Midbrain (tissue), 1 donor: ENCODE data around the gene CHST8.
A peak's percentile ranks its signal among the peaks of the same experiment; 100 is the strongest.
"Not testable (repeated sequence)": the region's sequence is repeated elsewhere in the genome, so short reads cannot be mapped to it uniquely, and the experiment has no call there.

ENCODE experiments used
- DNase-seq: peaks from one replicate; lab custom pipeline; 2025; lab: John Stamatoyannopoulos, UW

CHST8 gene

DNA sequence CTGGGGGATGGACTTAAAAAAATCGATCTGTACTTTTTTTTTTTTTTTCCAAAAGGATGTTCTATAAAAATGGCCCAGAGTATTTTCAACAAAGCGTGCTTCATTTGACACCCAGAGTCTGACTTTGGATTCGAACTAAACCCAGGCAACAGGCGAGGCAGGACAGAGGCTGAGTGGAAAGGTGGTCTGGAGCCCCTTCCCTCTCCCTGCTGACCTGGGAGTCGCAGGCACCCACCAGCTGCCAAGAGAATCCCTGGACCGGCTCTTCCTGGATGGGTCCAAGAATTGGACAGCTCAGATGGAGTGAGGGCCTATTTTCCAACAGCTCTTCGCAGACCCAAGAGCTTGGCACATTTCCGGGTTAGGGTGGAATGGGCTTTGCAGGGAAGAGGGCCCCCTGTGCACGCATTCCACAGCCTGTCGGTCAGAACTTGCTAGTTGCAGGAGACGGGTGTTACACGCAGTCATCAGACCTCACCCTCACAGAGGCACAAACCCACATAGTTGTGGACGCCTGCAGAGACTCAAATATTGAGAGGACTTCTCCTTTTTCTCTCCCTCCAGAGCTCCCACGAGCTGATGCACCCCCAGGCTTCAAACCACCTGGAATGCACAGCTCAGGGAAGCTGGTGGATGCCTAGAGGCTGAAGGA, 190.1 kb downstream of the CHST8 start:
- no peak for DNase-seq

DNA sequence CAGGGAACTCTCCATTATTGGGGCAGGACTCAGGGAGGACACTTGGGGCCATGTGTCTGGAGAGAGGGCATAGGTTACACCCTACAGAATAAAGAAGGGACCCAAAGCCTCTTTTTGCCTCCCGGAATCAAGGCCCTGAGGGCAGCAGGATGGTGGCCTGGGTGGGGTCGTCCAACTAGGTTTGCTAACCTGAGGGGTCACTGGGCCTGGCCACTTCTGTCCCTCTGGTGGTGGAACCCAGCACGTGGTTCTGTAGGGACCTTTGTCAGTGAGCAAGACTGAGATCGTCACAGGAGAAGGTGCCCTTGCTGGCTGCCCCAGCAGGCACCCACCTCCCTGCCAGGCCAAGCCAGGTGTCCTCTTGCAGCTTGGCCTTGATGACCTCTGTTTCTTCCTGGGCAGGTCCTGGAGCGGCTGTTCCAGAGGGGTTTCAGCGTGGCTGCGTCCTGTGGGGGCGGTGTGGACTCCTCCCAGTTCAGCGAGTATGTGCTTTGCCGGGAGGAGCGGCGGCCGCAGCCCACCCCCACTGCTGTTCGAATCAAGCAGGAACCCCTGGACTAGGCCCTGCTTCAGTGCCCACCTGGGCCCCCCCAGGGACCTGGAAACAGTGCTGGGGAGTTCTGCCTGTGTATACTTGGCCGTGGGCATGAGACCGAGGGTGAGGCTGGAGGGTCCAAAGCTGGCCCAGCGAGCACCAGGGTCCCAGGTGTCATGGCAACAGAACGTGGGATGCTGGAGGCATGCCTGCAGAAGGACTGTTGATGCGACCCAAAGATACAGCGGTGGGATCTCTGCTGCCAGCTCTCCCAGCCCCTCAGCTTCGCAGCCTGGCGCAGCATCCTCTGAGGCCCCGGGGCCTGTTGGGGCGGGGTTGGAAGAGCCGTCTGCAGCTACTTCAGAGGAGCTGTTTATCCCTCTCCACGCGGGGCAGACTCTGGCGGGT, 190.9 kb downstream of the CHST8 start:
- no peak for DNase-seq

DNA sequence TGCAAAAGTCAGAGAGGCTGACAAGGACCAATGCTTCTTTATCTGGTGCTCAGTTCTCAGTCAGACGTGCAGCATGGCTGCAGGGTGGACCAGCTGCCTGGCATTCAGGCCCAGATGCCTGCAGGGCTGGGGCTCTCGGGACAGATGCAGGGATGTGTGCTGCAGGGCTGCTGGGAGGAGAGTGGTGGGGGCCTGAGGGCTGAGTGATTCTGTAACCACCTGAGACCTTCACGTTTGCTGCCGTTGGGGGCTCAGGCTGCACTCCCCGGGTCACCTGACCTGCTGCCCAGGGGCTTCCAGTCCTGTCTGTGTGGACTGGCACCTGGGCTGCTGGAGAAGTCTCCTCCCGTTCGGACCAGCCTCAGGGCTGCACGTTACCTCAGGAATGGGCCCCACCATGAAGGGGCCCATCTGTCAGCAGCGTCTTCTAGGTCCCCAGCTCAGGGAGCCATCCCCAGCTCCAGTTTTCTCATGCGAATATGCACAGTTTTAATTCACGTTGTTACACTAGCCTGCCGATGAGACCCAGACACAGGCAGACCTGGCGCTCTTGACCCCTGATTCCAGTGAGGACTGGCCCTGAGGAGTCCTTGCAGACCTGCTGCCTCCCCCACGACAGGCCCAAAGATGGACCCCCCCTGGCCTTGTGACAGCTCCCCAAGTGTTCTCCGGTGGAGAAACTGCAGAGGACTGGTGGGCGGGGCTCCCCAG, 191.8 kb downstream of the CHST8 start:
- no peak for DNase-seq

DNA sequence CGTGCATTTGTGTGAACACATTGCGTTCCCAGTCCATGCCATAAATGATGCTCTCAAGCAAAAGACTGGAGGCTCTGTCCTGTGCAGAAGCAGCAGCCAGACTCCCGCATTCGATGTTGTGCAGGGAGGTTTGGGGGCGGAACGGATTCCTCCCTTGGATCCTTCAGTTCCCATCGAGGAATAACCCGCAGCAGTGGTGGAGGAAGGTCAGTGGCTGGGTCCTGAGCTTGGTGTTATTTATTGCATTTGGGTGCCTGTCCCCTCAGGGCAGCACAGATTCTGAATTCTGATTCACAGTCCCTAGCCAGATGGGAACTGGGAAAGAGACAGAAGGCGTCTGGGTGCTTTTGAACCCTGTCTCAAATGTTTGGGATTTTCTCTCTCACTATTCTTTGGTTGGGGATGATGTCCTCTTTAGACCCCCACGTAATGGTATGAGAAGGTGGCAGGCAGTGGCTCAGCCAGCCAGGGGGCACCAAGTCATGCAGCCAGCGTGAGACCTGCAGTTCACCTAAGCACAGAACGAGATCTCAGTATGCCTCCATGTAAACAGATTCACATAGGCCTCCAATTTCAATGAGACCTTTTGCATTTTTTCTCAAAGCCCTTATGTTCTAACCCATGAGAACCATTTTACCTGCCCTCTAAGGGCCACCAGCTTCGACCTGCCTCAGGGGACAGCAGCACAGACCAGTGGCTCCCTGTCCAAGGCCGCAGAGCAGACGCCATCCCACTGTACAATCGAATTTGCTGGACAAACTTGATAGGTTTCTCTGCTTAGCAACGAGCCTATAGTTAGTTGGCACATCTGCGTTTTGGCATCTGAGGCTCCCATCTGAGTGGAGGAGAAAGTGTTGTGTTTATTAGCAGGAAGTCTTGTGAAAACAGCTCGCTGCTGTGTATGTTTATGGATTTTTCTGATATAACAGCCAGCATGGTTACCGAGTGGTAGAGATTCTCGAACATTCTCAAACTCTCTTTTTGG, 192.7 kb downstream of the CHST8 start:
- DNase-seq, result no peak

DNA sequence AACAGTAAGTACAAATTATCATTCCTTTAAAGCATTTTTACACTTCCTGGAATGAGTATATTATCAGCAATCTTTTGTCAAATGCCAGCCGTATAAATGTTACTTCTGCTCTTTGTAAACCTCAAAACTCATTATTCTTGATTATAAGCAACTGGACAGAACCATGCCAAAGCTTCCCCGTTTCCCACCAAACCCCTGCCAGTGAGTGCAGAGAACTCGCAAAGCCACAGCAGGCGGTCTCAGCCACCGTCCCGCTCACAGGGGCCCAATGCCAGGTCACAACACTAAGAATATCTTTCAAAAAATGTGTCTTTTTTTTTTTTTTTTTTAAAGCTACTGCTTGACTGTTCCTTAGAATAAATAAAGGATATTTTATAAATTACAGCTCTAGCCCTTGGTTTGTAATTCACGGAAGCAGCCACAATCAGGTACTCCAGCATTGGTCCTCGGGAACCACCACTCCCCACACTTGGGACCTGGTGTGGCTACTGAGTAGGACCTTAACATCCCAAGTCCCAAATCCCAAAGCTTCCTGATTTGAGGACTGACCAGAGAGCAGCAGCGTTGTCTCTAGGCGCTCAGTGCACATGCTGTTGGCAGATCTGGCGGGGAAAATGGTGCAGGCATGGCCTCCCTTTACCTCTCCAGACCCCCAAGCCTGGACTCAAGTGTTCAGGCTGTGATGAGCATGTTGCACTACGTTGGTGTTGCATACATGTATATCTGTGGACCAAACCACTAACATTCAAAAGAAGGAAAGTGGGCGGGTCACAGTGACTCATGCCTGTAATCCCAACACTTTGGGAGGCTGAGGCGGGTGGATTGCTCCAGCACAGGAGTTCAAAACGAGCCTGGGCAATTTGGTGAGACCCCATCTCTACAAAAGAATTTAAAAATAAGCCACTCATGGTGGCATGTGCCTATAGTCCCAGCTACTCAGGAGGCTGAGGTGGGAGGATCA, 193.9 kb downstream of the CHST8 start:
- no peak for DNase-seq

DNA sequence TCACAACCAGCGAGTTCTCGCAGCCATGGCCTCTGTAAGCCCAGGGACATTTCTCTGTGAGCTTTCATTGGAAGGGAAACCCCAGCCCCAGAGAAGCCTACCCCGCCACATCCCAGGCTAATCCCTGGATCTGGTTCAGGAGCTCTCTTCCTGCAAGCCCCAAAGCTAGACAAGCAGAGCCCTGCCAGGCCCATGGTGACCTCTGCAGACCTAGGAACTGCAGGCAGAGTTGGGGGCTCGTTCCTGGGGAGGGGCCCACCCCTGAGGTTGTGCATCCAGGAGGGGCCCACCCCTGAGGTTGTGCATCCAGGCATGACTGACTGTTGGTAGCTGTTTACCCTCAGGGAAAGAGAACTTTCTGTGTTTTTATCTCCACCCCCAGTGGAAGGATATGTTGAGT, 196.7 kb downstream of the CHST8 start:
- no peak for DNase-seq

DNA sequence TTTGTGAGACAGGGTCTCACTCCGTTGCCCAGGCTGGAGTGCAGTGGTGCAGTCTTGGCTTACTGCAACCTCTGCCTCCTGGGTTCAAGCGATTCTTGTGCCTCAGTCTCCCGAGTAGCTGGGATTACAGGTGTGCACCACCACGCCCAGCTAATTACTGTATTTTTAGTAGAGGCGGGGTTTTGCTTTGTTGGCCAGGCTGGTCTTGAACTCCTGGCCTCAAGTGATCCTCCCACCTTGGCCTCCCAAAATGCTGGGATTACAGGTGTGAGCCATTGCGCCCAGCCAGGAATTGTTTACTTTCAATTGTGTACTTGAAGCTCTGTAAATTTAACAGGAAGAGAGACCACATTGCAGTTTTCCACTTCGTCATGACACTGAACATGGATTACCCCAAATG, 197.3 kb downstream of the CHST8 start:
- not testable (repeated sequence) for DNase-seq

DNA sequence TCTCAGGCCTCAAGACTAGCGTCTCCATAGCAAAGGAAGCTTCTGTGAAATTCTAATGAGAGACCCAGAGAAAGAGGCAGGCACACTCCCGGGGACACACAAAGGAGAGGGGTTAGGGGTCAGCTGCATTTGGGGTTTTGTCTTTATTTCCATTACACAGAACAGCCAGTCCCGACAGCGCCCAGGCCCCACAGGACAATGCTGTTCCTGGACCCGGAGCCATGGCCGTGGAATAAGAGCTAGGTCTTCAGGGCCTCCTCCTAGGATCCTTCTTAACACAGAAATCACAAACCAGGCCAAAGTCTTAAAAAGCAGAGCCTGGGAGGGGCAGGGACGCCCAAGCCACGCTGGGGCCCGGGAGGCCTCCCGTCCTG, 197.7 kb downstream of the CHST8 start:
- DNase-seq, result peak; percentile 25

DNA sequence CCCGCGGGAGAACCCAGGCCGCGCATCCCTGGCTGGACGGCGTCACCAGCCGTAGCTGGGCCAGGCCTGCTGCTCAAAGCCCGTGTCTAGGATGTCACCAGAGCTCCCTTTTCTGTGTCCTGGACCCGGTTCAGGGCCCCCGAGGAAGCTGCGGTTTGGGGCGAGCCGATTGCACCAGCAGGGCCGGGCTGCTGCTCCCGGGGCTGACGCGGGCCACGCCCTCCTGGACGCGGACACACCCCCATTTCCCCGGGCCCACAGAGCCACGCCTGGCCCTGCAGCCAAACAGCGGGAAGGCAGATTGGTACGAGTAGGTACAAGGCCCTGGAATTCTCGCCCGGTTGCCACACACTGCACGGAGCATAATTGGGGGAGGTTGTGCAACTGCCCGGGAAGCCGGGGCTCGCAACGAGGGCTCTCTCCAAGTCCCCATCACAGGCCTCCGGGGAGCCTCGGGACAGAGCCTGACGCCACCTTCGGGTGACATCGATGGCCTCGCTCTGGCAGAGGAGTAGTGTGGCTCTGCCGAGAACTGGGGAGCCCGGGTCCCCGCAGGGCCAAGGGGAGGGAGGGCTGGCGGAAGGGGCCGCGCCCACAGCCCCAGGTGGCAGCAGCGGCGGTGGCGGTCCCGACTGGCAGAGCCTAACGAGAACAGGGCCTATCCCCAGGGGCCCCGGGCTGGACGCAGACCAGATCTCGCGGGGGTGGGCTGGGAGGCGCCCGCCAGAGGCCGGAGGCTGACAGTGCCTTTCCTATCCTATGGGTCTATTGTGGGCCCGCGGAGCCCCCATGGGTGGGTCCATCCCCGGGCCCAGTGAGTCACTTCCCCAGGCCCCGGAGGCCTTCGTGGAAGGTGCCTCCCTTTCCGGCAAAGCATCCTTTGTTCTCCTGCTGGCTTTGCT, 198.4 kb downstream of the CHST8 start:
- DNase-seq, result peak; percentile 22

DNA sequence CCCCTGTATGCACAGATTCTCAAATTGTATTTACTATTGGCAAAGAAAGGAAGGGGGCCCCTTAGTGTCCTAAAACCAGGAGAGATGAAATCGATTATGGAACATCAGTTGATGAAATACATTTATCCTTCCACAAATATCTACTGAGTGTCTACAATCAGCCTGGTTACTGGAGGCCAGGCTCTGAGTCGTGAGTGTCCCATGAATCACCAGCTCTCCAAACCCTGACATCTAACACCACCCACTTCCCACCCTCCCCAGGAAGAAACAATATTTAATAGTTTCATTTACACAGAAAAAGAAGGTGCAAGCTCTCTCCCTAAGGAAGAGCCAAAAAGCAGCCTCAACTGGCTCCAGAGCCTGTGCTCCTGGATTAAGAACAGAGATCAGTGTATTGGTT, 200.1 kb downstream of the CHST8 start:
- no peak for DNase-seq
